MM.1S (cell line): ENCODE measurements around the gene MYOCOS.

Experiments
- DNase-seq: peaks from one replicate; pipeline ENCODE4 v3.0.0-alpha.2; 2015
- H2AFZ ChIP-seq: fragments of 300-600 bp; sonication (generic); 2 replicates; pipeline ENCODE4 v1.6.0; 2016; ENCODE audit warnings: antibody characterized with exemption, low read length
- H3F3A ChIP-seq: fragments of 300-600 bp; sonication (generic); 2 replicates; pipeline ENCODE4 v1.6.1; 2016; ENCODE audit warnings: mild to moderate bottlenecking, antibody characterized with exemption, low read length, moderate library complexity, mixed read lengths; ENCODE audit not compliant: insufficient read depth
- H3K27ac ChIP-seq: fragments of 300-600 bp; sonication (generic); 2 replicates; pipeline ENCODE4 v1.5.1; 2016; ENCODE audit warnings: mild to moderate bottlenecking, low read length
- H3K27me3 ChIP-seq: fragments of 300-600 bp; sonication (generic); replicated peaks from 2 replicates; pipeline ENCODE4 v1.6.0; 2016; ENCODE audit warnings: low read length; ENCODE audit not compliant: insufficient read depth
- H3K36me3 ChIP-seq: fragments of 300-600 bp; sonication (generic); replicated peaks from 2 replicates; pipeline ENCODE4 v1.6.1; 2016; ENCODE audit warnings: mild to moderate bottlenecking, low read length, mixed read lengths; ENCODE audit not compliant: insufficient read depth
- H3K4me1 ChIP-seq: fragments of 300-600 bp; sonication (generic); 2 replicates; pipeline ENCODE4 v1.6.1; 2016; ENCODE audit warnings: low read length, mixed read lengths
- H3K4me2 ChIP-seq: fragments of 300-600 bp; sonication (generic); 2 replicates; pipeline ENCODE4 v1.6.0; 2016; ENCODE audit warnings: low read depth, low read length
- H3K4me3 ChIP-seq: fragments of 300-600 bp; sonication (generic); 2 replicates; pipeline ENCODE4 v1.5.1; 2016; ENCODE audit warnings: low read length, mixed read lengths
- H3K79me2 ChIP-seq: fragments of 300-600 bp; sonication (generic); 2 replicates; pipeline ENCODE4 v1.6.1; 2016; ENCODE audit warnings: mixed run types, low read length, mixed read lengths
- H3K9ac ChIP-seq: fragments of 300-600 bp; sonication (generic); 2 replicates; pipeline ENCODE4 v1.6.1; 2016; ENCODE audit warnings: low read length, mixed read lengths
- H3K9me2 ChIP-seq: fragments of 300-600 bp; sonication (generic); replicated peaks from 2 replicates; pipeline ENCODE4 v1.6.1; 2016; ENCODE audit warnings: mild to moderate bottlenecking, low read length, mixed read lengths; ENCODE audit not compliant: insufficient read depth
- H3K9me3 ChIP-seq: fragments of 300-600 bp; sonication (generic); replicated peaks from 2 replicates; pipeline ENCODE4 v1.6.1; 2016; ENCODE audit warnings: mild to moderate bottlenecking, low read length, mixed read lengths; ENCODE audit not compliant: insufficient read depth
- H4K20me1 ChIP-seq: fragments of 300-600 bp; sonication (generic); 2 replicates; pipeline ENCODE4 v1.6.1; 2016; ENCODE audit warnings: mild to moderate bottlenecking, low read length, moderate library complexity, mixed read lengths; ENCODE audit not compliant: insufficient read depth
- EZH2 ChIP-seq: fragments of 300-600 bp; sonication (generic); optimal IDR thresholded peaks from 2 replicates; pipeline ENCODE3; 2017; ENCODE audit warnings: low read depth, mild to moderate bottlenecking, antibody characterized with exemption, low read length, mixed read lengths
- EZH2phosphoT487 ChIP-seq: fragments of 300-600 bp; sonication (generic); IDR thresholded peaks from 2 replicates; pipeline ENCODE4 v1.6.1; 2018; ENCODE audit warnings: antibody characterized with exemption, low read length
- TF ChIP-seq, protein P1 (sequence below): fragments of 300-600 bp; sonication (generic); IDR thresholded peaks from 2 replicates; pipeline ENCODE4 v1.5.1; 2016; ENCODE audit warnings: antibody characterized with exemption, low read length, mixed read lengths

MYOCOS gene

GRCh38 chr1:171625225-171625624, 3.2 kb downstream of the MYOCOS start:
- Histone ChIP-seq H3K36me3 (no peaks in the 10 kb centered on the region), H3K27me3 (no peaks in the 10 kb centered on the region), H3K9me2 (no peaks in the 10 kb centered on the region), H3K4me1 (no peaks in the 10 kb centered on the region), H3K9me3 (no peaks in the 10 kb centered on the region), H3K4me3 (no peak overlapping the region), H3K27ac (no peak overlapping the region), H3K79me2 (no peaks in the 10 kb centered on the region), H2AFZ (no peak overlapping the region), H4K20me1 (no peaks in the 10 kb centered on the region), H3K4me2 (no peak overlapping the region), H3F3A (no peaks in the 10 kb centered on the region), H3K9ac (no peak overlapping the region)
- no peak for DNase-seq
- TF ChIP-seq EZH2phosphoT487, result no peak
- TF ChIP-seq, protein P1, sequence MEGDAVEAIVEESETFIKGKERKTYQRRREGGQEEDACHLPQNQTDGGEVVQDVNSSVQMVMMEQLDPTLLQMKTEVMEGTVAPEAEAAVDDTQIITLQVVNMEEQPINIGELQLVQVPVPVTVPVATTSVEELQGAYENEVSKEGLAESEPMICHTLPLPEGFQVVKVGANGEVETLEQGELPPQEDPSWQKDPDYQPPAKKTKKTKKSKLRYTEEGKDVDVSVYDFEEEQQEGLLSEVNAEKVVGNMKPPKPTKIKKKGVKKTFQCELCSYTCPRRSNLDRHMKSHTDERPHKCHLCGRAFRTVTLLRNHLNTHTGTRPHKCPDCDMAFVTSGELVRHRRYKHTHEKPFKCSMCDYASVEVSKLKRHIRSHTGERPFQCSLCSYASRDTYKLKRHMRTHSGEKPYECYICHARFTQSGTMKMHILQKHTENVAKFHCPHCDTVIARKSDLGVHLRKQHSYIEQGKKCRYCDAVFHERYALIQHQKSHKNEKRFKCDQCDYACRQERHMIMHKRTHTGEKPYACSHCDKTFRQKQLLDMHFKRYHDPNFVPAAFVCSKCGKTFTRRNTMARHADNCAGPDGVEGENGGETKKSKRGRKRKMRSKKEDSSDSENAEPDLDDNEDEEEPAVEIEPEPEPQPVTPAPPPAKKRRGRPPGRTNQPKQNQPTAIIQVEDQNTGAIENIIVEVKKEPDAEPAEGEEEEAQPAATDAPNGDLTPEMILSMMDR, result no peak
- no peak for TF ChIP-seq EZH2

DNA sequence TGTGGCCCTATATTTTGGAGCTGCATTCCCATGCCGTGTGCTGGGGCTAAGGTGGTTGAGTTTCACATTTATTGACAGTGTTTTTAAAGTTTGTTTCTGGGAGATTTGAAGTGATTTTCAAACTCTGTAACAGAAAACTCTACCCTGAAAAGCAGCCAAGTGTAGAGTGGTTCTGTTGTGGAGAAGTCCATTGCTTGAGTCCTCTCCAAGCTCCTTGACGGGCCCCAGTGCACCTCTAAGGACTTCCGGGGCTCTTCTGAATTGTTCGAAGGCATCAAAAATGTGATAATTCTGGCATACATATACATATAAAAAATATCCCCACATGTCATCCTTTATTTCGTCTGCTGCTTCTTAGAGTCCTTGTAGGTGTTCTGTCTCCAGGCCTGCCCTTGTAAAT, 5.0 kb downstream of the MYOCOS start:
- H4K20me1 ChIP-seq, result no peaks in the 10 kb centered on the region
- no peaks in the 10 kb centered on the region for H3K9me2 ChIP-seq
- H3K4me1 ChIP-seq, result no peaks in the 10 kb centered on the region
- H3K9ac ChIP-seq, result no peak overlapping the region
- no peak overlapping the region for H3K27ac ChIP-seq
- DNase-seq, result no peak
- TF ChIP-seq EZH2phosphoT487, result no peak
- no peak for TF ChIP-seq EZH2
- TF ChIP-seq, protein P1, result no peak
- H3K4me3 ChIP-seq, result no peak overlapping the region
- no peak overlapping the region for H3K4me2 ChIP-seq
- H2AFZ ChIP-seq, result no peak overlapping the region
- no peaks in the 10 kb centered on the region for H3K79me2 ChIP-seq
- H3K9me3 ChIP-seq, result no peaks in the 10 kb centered on the region
- no peaks in the 10 kb centered on the region for H3K36me3 ChIP-seq
- no peaks in the 10 kb centered on the region for H3F3A ChIP-seq
- H3K27me3 ChIP-seq, result no peaks in the 10 kb centered on the region

DNA sequence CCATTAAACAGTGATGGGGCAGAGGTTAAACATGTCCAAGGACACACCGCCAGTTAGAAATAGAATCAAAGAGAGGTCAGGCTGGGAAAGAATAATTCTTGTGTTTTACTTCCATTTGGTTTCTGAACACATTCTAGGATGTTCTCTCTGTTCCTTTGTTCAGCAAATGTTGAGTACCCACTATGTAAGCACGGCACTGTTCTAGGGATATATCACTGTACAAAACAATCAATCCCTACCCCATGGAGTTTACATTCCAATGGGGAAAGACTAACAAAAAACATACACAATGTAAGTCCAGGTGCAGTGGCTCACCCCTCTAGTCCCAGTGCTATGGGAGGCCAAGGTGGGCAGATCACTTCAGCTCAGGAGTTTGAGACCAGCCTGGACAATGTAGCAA, 6.2 kb downstream of the MYOCOS start:
- H3K27me3 ChIP-seq, result no peaks in the 10 kb centered on the region
- H3K79me2 ChIP-seq, result no peaks in the 10 kb centered on the region
- no peak overlapping the region for H3K4me3 ChIP-seq
- H3F3A ChIP-seq, result no peaks in the 10 kb centered on the region
- no peaks in the 10 kb centered on the region for H3K9me3 ChIP-seq
- H4K20me1 ChIP-seq, result no peaks in the 10 kb centered on the region
- no peaks in the 10 kb centered on the region for H3K36me3 ChIP-seq
- no peak overlapping the region for H3K4me2 ChIP-seq
- DNase-seq, result no peak
- H3K4me1 ChIP-seq, result no peaks in the 10 kb centered on the region
- no peaks in the 10 kb centered on the region for H3K9me2 ChIP-seq
- no peak overlapping the region for H2AFZ ChIP-seq
- H3K9ac ChIP-seq, result no peak overlapping the region
- H3K27ac ChIP-seq, result no peak overlapping the region
- TF ChIP-seq, protein P1, result no peak
- TF ChIP-seq EZH2 (no peak), EZH2phosphoT487 (no peak)
